Mucosa of gallbladder (tissue), 1 donor: ENCODE data around the gene PTGES3. TPM values are rescaled to one million over a fixed set of nuclear protein-coding genes. Genes with fewer than 3 reads are reported as not detected.
"Not testable (repeated sequence)": the region's sequence is repeated elsewhere in the genome, so short reads cannot be mapped to it uniquely, and the experiment has no call there.

Experiments used
- DNase-seq: peaks from one replicate; pipeline ENCODE4 v3.0.0-alpha.2; 2020; ENCODE audit warnings: low spot score
- total RNA-seq: library from RNA; stranded (reverse); gene quantifications from one replicate; pipeline ENCODE4 v1.2.1, GENCODE V29; 2021
- donor health status: DM: no; HTN: no; CAD: no.

The PTGES3 gene, protein sequence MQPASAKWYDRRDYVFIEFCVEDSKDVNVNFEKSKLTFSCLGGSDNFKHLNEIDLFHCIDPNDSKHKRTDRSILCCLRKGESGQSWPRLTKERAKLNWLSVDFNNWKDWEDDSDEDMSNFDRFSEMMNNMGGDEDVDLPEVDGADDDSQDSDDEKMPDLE
- 201 TPM for total RNA-seq

DNA sequence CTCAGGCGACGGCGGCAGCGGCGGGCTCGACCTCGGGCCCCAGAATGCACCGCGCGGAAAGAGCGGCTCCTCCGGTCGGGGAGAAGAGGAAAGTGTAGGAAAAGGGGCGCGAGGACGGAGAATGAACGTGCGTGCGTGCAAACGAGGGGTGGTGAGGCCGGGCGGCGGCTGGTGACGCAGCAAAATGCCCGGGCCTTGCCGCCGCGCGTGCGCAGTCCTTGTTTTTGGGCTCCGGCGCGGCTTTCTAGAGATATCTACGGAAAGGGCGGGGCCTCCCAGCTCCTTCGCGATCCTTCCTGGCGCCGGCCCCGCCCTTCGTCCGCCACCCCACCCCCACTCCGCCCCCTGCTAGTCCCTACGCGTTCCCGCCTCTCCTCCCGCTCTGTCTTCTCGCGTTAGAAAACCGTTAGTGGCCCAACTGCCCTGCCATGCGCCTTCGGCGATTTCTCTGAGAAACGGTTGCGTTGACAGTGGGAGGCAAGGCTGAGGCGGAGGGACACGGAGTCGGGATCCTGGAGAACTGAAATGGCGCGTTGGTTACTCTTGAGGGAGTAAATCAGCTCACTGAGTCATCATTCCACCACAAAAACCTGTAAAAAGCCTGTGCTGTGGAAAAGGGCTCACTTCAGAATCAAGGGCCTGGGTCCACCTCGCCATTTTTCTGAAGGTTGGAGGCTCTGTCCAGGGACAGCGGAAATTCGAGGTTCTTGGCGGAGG, at the start of gene PTGES3:
PTGES3 (minus strand) TSS at position 156 of the 717 bp plus-strand sequence. CDS start 285 bp downstream, outside the sequence.
- peak; percentile 98 for DNase-seq

- no peak for DNase-seq
Measured at GRCh38 chr12:56728139-56728861, 40.2 kb upstream of the PTGES3 start.

DNA sequence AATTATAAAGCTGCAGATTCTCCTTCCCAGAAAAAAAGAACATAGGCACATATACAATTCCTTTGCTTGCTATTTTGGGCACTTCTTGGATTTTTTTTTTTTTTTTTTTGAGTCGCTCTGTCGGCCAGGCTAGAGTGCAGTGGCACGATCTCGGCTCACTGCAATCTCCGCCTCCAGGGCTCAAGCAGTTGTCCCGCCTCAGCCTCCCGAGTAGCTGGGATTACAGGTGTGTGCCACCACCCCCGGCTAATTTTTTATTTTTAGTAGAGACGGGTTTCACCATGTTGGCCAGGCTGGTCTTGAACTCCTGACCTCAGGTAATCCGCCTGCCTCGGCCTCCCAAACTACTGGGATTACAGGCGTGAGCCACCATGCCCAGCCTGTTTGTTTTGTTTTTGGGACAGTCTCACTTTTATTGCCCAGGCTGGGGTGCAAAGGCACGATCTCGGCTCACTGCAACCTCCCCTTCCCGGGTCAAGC, 38.2 kb upstream of the PTGES3 start:
- DNase-seq = not testable (repeated sequence)

GRCh38 chr12:56725723-56726102, 37.6 kb upstream of the PTGES3 start:
- no peak for DNase-seq

GRCh38 chr12:56724972-56725722, 37.1 kb upstream of the PTGES3 start, which contains the start of gene NACA:
Gene NACA (minus strand): TSS chr12:56725299. CDS start chr12:56724521, 778 bp downstream.
- peak; percentile 98 for DNase-seq

DNA sequence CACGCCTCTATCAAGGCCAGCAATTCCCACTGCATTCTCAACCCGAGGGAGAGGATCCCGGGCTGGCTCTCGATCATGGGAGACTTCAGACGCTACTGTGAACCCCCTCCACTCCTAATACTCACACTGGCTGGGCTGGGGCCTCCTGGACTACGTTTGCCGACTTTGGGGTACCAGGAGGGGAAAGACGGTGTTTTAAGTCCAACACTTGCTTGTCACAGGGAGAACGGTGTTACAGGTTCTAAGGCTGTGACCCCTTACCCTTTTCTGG, 36.6 kb upstream of the PTGES3 start:
- DNase-seq = no peak

DNA sequence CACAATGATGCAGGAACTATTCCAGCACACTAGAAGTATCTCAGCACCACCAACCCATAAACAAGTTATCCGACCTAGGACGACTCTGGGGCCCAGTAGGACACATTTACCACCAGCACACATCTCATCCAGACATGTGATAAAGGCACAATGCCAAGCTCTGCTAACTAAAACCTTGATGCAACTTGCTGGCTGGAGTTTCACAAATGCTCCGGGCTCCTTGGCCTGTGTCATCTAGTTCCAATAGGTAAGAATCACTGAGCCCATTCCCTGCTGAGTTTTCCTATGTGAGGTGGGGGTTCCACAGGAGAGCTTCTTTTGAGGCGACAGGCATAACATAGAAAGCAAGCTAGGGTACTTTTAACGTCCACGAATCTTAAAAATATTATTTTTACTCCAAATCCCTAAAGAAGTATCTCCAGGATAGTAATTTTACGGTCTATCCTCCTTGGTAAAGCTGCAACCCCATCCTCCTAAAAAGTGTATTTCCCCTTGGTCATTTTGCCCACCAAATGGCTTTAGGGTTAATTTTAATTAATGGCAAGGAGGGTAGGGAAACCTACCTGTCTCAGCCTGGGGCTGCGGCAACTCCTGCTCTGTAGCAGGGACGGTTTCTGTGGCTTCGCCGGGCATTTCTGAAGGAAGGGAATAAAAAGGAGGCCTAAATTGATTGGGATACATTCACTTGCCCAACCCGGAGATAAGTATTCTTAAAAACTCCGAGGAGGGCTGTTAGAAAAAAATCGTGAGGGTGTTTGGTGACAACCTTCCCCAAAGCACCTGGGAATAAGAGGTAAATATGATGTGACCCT, 36.0 kb upstream of the PTGES3 start:
- DNase-seq = peak; percentile 54

- DNase-seq = no peak
Measured at GRCh38 chr12:56723352-56723751, 35.3 kb upstream of the PTGES3 start.

DNA sequence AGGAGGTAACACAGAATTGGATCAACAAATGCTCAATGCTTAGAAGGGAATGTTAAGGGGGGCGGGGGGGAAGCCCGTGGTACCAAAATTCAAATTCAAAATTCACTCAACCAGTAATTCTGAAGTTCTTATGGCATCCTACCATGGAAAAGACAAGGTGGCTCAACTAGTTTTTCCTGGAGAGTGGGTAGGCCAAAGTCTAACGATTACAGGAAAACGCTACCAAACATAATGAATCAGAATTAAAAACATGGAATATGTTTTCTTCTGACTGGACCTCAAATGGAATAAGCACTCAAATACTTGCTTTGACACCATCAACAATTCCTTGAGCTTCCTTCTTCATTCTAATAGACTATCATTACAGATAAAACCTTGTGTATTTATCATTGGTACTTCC, 34.7 kb upstream of the PTGES3 start:
- DNase-seq = no peak

- no peak for DNase-seq
Measured at GRCh38 chr12:56721721-56722120, 33.6 kb upstream of the PTGES3 start.

DNA sequence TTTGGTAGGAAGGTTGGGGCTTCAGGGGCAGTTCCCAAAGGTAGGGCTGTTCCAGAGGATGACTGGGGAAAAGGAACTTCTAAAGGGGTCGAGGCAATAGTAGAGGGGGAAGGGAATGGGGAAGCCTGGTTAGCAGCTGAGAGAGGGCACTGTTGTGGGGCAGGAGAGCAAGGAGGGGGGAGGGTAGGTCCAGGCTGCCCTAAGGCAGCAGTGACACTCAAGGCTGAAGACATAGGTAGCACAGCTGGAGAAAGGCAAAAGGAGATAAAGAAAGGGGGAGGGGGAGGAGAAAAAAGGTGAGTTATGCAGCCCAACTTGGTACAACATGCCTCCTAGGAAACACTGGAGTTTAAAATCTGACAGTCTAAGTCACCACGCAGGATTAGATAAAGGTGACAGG, 33.1 kb upstream of the PTGES3 start:
- DNase-seq = no peak

DNA sequence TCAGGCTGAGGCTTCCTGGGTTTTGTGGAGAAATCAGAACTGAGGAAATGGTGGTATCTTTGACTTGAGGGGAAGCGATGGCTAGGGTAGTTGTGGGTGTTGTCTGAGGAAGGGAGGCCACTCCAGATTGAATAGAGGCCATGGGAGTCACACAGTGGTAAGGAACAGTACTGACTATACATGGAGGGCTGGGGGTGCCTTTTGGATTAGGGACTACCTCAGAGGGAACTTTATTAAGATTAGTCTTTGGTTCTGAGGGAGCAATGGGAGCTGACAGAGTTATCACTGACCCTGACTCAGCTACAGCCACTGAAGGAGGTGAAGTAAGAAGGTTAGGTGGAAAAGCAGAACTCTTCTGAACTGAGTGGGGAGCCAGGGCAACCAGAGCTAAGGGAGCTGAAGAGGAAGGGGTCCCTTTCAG, 32.7 kb upstream of the PTGES3 start:
- no peak for DNase-seq

DNA sequence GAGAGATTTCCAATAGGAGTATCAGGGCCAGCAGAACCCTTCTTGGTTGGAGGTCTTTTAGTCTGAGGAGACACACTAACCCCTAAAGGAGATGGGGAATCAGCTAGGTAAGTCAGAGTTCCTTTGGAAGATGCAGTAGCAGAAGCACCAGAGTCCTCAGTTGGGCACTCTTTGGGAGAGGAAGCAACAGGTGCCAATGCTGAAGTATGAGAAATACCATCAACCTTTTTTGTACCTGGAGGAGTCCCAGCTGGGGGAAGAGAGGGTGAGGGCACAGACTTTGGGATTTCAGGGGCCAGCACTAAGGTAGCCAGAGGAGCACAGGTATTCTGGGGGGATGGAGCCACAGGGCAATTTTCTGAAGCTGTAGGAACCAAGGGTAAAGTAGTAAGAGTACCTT, 31.0 kb upstream of the PTGES3 start:
- no peak for DNase-seq

GRCh38 chr12:56718636-56719035, 30.6 kb upstream of the PTGES3 start:
- DNase-seq = no peak

GRCh38 chr12:56718149-56718548, 30.1 kb upstream of the PTGES3 start:
- no peak for DNase-seq

GRCh38 chr12:56716933-56717880, 29.1 kb upstream of the PTGES3 start:
- no peak for DNase-seq

DNA sequence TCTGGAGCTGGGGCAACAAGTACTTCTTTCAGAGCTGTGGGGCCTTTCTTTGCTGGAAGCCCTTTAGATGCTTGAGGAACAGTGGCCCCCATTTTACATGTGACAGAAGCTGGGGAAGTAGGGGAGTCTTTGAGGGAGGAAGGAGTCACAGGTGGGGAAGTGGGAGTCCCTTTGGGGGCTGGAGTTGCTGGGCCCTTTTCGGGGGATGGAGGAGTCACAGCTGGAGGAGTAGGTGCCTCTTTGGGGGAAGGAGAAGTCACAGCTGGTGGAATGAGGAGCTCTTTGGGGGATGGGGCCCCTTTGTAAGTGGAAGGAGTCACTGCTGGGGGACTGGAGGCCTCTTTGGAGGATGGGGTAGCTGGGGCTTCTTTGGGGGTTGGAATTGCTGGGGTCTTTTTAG, 28.4 kb upstream of the PTGES3 start:
- no peak for DNase-seq

- no peak for DNase-seq
Measured at GRCh38 chr12:56715798-56716197, 27.7 kb upstream of the PTGES3 start.

DNA sequence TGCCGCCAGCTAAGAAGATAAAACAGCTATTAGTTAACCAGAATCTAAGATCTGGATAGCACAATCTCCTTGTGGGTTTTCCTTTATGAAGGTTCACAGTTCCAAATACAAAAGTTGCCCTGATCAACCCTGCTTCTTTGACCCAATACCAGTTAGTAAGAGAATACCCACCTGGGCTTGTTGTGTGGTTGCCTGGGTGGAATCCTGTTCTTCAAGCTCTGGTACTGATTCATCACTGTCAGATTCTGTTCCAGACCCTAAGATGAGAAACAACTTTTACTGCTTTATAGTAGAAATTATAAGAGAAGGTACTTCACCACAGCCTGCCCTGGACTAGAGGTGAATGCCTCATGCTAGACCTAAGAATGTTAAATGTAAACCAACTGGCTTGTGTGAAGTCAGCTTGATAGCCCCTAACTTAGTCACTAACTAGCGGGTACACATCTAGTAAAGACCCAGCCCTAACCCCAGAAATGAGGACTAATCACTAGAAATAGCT, 26.4 kb upstream of the PTGES3 start:
- DNase-seq = no peak

DNA sequence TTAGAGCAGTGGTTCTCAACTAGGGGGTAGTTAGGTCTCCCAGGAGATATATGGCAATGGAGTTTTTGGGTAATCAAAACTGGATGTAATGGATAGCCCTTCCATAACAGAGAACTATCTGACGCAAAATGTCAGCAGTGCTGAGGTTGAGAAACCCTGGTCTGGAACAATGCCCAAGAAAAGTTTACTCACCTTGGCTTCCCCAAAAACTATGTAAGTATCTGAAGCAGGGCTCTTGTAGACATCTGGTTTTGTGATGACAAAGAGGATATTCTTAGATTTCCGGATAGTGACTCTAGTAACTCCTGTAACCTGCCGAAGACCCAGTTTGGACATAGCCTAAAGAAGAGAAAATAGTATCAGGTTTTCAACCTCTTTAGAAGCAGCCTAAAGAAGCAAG, 25.3 kb upstream of the PTGES3 start:
- DNase-seq = no peak
